22Rv1 (cell line): ENCODE results near the gene WNT5B.

Experiments used
- H3K27ac ChIP-seq: fragments of 450-650 bp; 2 replicates; pipeline ENCODE4 v1.5.1; 2017
- ZFX ChIP-seq: fragments of 450-650 bp; IDR thresholded peaks from 2 replicates; pipeline ENCODE4 v1.6.1; 2017; ENCODE audit warnings: antibody characterized with exemption, borderline replicate concordance
- TF ChIP-seq, protein P1 (sequence below): fragments of 450-650 bp; IDR thresholded peaks from 2 replicates; pipeline ENCODE4 v1.5.1; 2017; ENCODE audit warnings: mild to moderate bottlenecking

Gene WNT5B

DNA sequence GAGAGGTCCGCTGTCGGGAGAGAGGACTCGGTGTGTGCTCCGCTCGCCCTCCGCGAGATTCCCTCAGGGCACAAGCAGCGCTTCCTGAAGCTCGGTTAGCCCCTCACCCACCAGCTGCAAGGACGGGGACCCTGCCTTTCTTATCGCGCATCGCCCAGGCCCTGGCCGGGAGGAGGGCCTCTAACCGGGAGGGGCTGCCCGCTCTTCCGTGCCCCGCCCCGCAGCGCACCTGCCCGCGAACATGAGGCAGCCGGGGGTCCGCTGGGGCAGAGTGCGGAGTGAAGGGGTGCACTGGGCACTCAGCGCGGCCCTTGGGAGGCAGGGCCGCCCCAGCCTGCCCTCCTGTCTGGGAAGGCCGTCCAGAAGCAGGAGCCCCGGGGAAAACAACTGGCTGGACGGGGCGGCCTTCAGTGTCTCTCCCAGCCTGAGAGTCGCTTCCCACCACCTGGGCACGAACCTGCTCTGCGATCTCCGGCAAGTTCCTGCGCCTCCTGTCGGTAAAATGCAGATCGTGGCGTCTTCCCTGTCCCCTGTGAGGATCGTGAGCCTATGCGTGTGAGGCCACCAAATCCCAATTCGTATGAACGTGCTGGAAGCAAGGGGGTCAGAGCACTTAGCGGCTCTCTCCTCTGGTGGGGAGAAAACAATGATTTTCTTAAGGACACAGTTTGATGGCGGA lies 33.9 kb downstream of the WNT5B start:
- TF ChIP-seq ZFX = no peak
- TF ChIP-seq, protein P1, sequence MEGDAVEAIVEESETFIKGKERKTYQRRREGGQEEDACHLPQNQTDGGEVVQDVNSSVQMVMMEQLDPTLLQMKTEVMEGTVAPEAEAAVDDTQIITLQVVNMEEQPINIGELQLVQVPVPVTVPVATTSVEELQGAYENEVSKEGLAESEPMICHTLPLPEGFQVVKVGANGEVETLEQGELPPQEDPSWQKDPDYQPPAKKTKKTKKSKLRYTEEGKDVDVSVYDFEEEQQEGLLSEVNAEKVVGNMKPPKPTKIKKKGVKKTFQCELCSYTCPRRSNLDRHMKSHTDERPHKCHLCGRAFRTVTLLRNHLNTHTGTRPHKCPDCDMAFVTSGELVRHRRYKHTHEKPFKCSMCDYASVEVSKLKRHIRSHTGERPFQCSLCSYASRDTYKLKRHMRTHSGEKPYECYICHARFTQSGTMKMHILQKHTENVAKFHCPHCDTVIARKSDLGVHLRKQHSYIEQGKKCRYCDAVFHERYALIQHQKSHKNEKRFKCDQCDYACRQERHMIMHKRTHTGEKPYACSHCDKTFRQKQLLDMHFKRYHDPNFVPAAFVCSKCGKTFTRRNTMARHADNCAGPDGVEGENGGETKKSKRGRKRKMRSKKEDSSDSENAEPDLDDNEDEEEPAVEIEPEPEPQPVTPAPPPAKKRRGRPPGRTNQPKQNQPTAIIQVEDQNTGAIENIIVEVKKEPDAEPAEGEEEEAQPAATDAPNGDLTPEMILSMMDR = peak; percentile 37
- 0 out of 2 replicates have a peak overlapping the region, but pooled peaks have one; percentile 31 for H3K27ac ChIP-seq

DNA sequence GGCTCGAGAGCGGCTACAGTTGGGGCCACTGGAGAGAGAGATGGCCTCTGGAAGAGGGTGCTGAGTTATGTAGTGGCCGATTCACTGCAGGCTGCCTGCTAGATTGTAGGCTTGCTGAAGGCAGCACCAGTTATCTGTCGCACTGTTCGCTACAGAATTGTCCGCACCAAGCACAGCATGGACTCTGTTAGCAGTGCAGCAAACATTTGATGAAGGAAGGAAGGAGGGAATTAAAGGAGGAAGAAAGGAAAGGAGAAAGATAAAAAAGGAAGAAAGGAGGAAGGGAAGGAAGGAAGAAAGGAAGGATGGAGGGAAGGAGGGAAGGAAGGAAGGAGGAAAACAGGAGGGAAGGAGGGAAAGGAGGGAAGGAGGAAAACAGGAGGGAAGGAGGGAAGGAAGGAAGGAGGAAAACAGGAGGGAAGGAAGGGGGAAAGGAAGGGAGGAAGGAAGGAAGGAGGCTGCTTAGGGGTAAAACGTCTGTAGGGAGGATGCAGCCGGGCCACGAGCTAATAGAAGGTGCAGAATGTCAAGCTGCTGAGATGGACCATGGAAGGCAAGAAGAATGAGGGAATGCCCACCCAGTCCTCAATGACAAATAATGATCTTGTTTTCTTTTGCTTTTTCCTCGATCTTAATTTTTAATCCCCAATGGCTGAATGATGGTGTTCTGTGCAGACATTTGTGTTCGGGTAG lies 34.6 kb downstream of the WNT5B start:
- 0 out of 2 replicates have a peak overlapping the region, but pooled peaks have one; percentile 31 for H3K27ac ChIP-seq

DNA sequence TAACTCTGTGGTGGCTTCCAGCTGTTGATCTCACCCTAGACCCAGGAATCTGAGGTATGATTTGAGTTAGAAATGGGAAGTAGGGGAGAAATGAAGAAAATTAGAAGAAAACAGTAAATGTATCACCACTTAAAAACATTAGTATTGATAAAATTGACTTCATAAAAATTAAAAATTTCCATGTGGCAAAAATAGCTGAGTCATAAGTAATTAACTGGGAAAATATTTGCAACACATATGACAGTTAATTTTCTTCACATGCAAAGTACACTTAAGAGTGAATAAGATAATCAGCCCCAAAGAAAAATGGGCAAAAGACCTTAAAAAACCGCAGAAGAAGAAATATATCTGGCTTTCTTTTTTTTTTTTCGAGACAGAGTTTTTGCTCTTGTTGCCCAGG lies 36.3 kb downstream of the WNT5B start:
- no peak overlapping the region; the same call in 1 of the 2 replicates for H3K27ac ChIP-seq
- TF ChIP-seq, protein P1 = no peak
- no peak for TF ChIP-seq ZFX

More for the DNA sequence above, 34.6 kb downstream of the WNT5B start:
- TF ChIP-seq ZFX = no peak

DNA sequence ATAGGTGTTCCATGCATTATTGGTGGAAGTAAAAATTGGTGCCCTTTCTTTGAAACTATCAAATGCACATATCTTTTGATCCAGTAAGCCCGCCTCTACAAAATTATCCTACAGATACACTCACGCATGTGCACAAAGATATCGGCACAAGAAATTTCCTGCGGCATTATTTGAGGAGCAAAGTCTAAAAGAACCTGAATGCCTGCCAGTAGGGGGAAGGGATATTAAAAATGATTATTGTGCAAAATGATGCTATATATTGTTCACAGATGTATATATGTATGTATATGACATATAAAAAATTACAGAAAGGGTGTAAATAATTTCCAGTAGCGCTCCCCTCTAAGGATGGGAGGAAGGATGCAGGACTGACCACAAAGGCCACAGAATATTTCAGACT lies 37.2 kb downstream of the WNT5B start:
- TF ChIP-seq, protein P1 = no peak

DNA sequence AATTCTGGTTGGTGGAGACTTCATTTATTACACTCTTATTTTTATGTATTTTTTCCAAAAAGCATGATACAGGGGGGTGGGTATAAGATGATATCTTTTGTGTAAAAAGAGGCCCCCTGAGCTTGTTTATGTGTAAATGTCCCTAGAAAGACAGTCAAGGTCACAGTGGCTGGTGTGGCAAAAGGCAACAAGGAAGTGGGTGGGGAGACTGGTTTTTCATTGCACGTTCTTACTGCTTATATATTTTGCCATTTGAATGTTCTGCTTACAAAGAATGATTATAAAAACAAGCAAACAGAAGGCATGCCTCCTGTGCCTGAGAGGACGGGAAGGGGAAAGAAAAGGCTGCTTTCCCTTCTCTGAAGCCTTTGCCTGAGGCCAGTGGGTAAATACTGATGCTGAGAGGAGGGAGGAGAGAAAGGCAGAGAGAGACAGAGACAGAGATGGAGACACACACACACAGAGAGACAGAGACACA lies 37.7 kb downstream of the WNT5B start:
- peak overlapping the region; percentile 29 for H3K27ac ChIP-seq
- TF ChIP-seq, protein P1 = no peak
- no peak for TF ChIP-seq ZFX

More for the DNA sequence above, 37.2 kb downstream of the WNT5B start:
- peak overlapping the region; percentile 29 for H3K27ac ChIP-seq

DNA sequence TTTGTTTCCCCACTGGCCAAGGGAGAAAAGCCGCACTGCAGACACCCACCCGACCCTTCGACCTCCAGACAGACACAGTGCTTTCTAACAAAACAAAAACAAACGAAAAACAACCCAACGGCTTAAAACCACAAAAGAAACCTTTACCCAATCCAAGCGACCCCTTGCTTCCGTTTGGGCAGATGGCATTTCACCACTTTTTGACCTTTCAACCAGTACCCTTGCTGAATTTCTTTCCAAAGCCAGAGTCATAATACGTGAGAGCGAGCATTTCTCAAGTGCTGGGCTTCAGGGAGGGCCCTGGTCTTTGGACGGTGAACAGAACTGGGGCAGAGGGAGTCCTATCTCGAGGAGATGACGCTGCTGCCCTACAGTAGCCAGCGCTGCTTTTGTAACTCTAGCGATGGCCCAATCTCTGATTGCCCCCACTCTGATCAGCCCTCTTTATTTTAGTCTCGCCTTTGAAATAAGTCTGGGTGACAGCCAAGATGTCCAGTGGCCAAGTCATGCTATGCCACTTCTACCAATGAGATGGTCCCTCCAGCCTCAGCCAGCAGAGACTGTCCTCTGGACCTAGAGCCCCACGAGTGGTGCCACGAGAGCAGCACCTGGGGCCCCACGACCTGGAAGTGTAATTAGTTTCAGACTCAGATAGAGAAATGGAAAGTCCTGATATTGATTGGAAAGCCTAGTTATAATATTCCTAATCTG lies 40.0 kb downstream of the WNT5B start:
- TF ChIP-seq ZFX = no peak
- TF ChIP-seq, protein P1 = no peak
- H3K27ac ChIP-seq = no peak overlapping the region

DNA sequence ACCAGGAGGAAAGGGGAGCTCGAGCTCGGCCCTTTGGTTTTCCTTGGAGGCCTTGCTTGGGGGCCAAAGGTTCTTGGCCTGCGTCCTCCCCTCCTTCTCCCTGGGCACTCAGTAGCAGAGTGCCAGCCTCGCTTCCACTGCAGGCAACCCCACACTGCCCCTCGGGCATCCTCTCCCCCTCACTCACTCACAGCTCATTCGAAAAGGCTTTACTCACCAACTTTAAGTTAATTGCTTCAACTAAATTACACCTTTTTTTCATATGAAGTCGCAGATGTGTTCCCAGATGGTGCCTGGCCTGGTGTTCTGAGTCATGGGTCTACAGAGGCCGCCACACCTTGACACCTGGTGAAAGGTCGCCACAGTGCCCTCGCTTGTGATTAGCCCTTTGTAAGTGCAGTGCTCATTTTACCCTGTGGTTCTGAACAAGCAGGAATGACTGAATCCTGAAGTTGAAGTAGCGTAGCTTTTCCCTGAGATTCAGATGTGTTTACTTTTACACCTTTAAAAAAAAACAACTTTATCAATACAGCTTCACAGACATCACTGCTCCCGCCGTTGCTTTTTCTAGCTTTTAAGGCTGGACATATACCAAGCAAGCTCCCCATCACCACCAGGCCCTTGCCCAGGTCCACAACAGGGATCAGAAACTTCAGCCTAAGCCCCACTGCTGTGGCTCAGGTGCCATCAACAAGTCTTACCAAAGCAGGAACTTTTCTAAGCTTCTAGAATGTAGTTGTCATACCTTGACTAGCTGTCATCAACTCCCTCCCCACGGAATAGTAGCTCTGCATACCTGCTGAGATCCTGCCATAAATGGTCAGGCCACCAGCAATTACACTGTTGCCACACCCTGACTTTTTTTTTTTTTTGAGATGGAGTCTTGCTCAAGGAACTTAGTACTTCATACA lies 41.6 kb downstream of the WNT5B start:
- no peak overlapping the region for H3K27ac ChIP-seq

More for the DNA sequence above, 41.6 kb downstream of the WNT5B start:
- TF ChIP-seq ZFX = no peak
- TF ChIP-seq, protein P1 = no peak
